DMS114 treated with DMSO at 0.1 percent for 48 hours (cell line): Measurements from ENCODE around the gene OR7C1.
"Not testable (repeated sequence)": the region's sequence is repeated elsewhere in the genome, so short reads cannot be mapped to it uniquely, and the experiment has no call there.

Source experiments
- DNase-seq: peaks from one replicate; lab custom pipeline; 2025; ENCODE audit not compliant: unreplicated experiment; lab: John Stamatoyannopoulos, UW

The OR7C1 gene

GRCh38 chr19:14768001-14768400 lies 67.0 kb downstream of the OR7C1 start:
- no peak for DNase-seq

DNA sequence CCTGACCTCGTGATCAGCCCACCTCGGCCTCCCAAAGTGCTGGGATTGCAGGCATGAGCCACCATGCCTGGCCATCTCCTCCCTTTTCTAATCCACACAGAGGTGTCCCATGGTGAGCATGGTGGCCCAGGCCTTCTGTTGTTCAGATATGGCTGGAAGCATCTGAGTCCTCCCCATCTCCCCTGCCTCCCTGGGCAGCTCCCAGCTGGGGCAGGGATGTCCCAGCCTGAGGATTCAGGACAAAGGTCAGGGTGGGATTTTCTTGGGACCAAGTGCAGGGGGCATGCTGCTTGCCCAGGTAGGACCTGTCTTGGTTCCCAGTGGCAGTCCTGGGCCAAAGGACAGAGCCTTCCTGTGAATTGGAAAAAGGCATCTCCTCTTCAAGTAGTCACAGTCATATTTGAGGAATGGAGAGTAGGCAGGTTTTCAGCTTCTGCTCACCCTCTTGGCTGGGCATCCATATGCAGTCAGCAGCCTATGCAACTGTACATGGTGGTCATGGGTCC lies 67.5 kb downstream of the OR7C1 start:
- DNase-seq: no peak

GRCh38 chr19:14765841-14766240 lies 69.1 kb downstream of the OR7C1 start:
- not testable (repeated sequence) for DNase-seq

DNA sequence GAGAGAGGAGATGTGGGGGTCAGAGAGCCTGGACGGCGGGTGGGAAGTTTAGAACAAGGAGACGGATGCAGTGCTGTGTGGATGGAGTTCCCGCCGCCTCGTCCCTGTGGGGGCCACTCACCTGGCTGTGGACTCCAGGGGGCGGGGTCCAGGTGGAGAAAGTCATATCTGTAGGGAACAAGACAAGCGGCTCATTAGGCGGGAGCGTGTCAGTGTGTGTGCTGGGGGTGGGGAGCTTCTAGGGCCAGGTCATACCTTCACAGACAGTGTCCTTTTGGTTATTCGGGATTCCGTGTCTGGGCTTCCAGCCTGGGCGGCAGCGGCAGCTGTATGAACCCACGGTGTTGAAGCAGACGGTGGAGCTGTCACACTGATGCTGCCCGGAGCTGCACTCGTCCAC lies 69.6 kb downstream of the OR7C1 start:
- not testable (repeated sequence) for DNase-seq

DNA sequence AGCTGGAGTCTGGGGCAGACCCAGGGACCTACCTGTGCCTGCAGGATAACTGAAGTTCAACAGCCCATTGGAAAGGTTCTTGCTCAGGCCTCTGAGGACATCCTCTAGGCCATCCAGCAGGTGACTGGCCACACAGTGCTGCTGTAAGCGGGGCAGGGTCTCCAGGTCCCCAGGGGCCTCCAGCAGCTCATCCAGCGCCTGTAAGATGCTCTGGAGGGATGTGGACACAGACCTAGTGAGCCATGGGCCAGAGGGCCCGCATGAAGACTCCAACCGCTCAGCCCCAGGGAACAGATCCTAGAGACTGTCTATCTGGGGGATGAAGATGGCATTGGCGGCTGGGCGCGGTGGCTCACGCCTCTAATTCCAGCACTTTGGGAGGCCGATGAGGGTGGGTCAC lies 70.6 kb downstream of the OR7C1 start:
- DNase-seq: no peak

DNA sequence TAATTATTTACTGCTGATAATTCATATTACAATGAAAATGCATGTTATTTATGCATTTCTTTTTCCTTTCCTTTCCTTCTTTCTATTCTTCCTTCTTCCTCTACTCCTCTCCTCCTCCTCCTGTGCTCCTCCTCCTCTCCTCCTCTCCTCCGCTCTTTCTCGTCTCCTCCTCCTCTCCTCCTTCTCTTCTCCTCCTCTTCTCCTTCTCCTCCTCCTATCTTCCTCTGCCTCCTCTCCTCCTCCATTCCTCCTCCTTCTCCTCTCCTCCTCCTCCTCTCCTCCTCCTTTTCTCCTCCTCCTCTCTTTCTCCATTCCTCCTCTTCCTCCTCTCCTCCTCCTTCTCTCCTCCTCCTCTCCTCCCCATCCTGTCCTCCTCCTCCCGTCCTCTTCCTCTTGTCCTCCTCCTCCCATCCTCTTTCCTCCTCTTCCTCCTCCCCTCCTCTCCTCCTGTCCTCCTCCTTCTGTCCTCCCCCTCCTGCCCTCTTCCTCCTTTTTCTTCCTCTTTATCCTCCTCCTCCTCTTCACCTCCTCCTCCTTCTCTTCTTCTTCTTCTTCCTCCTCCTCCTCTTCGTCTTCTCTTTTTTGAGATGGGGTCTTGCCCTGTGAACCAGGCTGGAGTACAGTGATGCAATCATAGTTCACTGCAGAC lies 71.4 kb downstream of the OR7C1 start:
- no peak for DNase-seq

DNA sequence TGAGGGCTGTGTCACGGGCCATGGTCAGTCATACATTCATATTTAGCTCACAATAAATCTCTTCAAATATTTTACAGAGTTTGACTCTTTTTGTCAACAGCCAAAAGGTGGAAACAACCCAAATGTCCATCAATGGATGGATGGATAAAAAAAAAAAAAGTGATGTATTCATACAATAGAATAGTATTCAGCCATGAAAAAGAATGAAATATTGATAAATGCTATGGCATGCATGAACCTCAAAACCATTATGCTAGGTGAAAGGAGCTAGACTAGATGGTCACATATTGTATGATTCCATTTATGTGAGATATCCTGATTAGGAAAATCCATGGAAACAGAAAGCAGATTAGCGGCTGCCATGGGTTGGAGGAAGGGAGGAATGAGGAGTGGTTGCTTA lies 72.9 kb downstream of the OR7C1 start:
- DNase-seq: no peak

- no peak for DNase-seq
These were observed 73.4 kb downstream of the OR7C1 start for GRCh38 chr19:14761607-14762006.

- DNase-seq: no peak
These were observed 76.2 kb downstream of the OR7C1 start for GRCh38 chr19:14758816-14759215.

DNA sequence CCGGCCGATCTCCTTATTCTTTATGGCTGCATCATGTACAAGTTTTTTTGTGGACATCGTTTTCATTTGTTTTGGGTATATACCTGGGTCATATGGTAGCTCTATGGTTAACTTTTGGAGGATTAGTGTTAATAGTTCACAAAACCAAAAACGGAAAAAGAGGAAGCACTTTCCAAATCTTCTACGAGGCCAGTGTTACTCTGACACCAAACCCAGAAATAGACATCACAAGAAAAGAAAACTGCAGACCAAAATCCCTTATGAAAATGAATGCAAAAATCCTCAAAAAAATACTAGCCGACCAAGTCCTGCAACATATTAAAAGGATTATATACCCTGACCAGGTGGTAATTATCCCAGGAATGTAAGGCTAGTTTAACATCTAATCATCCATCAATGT lies 86.4 kb downstream of the OR7C1 start:
- no peak for DNase-seq
